HepG2 (cell line): ENCODE data around the gene COA4.

Source experiments
- CEBPZ ChIP-seq: IDR thresholded peaks from 2 replicates; pipeline ENCODE4 v1.6.1; 2012; ENCODE audit warnings: low read length, improper control_type of control experiment
- CTCF ChIP-seq: sonication (generic); formaldehyde crosslinking; IDR thresholded peaks from 2 replicates; pipeline ENCODE4 v1.5.0; 2020; ENCODE audit warnings: mild to moderate bottlenecking, missing genetic modification reagents, moderate library complexity
- IKZF5 ChIP-seq: IDR thresholded peaks from 2 replicates; pipeline ENCODE4 v1.6.1; 2018; ENCODE audit warnings: missing genetic modification reagents, mild to moderate bottlenecking, missing compliant biosample characterization
- NBN ChIP-seq: fragments of 450-650 bp; conservative IDR thresholded peaks from 2 replicates; pipeline ENCODE4 v1.6.1; 2017
- RAD21 ChIP-seq: fragments of 450-650 bp; formaldehyde crosslinking; IDR thresholded peaks from 2 replicates; pipeline ENCODE4 v1.5.0; 2020; ENCODE audit warnings: mild to moderate bottlenecking
- SYNCRIP ChIP-seq: fragments of 200-400 bp; formaldehyde crosslinking; IDR thresholded peaks from 2 replicates; pipeline ENCODE4 v1.6.1; 2018; ENCODE audit warnings: mild to moderate bottlenecking, low read depth, low read length; ENCODE audit not compliant: insufficient read depth
- U2AF2 ChIP-seq: fragments of 200-400 bp; formaldehyde crosslinking; IDR thresholded peaks from 2 replicates; pipeline ENCODE4 v1.6.1; 2017; ENCODE audit warnings: low read depth, mild to moderate bottlenecking, low read length
- ZBTB21 ChIP-seq: sonication (generic); formaldehyde crosslinking; IDR thresholded peaks from 2 replicates; pipeline ENCODE4 v1.4.0; 2020; ENCODE audit warnings: missing genetic modification reagents
- ZNF124 ChIP-seq: sonication (generic); formaldehyde crosslinking; IDR thresholded peaks from 2 replicates; pipeline ENCODE4 v1.4.0; 2020; ENCODE audit warnings: missing genetic modification reagents
- ZNF274 ChIP-seq: sonication (generic); formaldehyde crosslinking; IDR thresholded peaks from 2 replicates; pipeline ENCODE4 v1.5.1; 2020; ENCODE audit warnings: mild to moderate bottlenecking, missing genetic modification reagents
- ZNF749 ChIP-seq: sonication (generic); formaldehyde crosslinking; IDR thresholded peaks from 2 replicates; pipeline ENCODE4 v1.8.0; 2022; ENCODE audit warnings: mild to moderate bottlenecking, missing genetic modification reagents, moderate library complexity, borderline replicate concordance

GRCh38 chr11:73856031-73856567 lies 20.5 kb downstream of the COA4 start:
- TF ChIP-seq IKZF5 (CRISPR knock-in tag): no peak
- no peak for TF ChIP-seq ZNF274 (CRISPR knock-in tag)
- no peak for TF ChIP-seq SYNCRIP
- TF ChIP-seq CTCF (CRISPR knock-in tag): no peak
- no peak for TF ChIP-seq RAD21 (CRISPR knock-in tag)
- no peak for TF ChIP-seq U2AF2
- TF ChIP-seq ZBTB21 (CRISPR knock-in tag): no peak
- TF ChIP-seq CEBPZ: no peak
- TF ChIP-seq ZNF124 (CRISPR knock-in tag): no peak
- no peak for TF ChIP-seq NBN
- TF ChIP-seq ZNF749: no peak
